Activated CD8-positive, alpha-beta memory T cell treated with anti-CD3 and anti-CD28 coated beads for 4 hours (primary cell): ENCODE data around the gene ERC1.

Experiments
- DNase-seq, 2 donors: peaks; one replicate each; pipeline ENCODE4 v3.0.0-alpha.2; 2020; ENCODE audit warnings: low read depth in 2 of 2

Gene ERC1

GRCh38 chr12:1384910-1385309, 393.9 kb downstream of the ERC1 start:
- no peak for DNase-seq

GRCh38 chr12:1391722-1392121, 400.7 kb downstream of the ERC1 start:
- DNase-seq, result no peak

GRCh38 chr12:1395421-1395955, 404.5 kb downstream of the ERC1 start:
- DNase-seq, result no peak

GRCh38 chr12:1398673-1399072, 407.6 kb downstream of the ERC1 start:
- DNase-seq, result no peak

GRCh38 chr12:1401891-1402290, 410.9 kb downstream of the ERC1 start:
- no peak for DNase-seq

- DNase-seq, result no peak
Measured at GRCh38 chr12:1403417-1403816, 412.4 kb downstream of the ERC1 start.

GRCh38 chr12:1405619-1406018, 414.6 kb downstream of the ERC1 start:
- DNase-seq, result no peak

- no peak for DNase-seq
Measured at GRCh38 chr12:1410794-1411193, 419.8 kb downstream of the ERC1 start.

- DNase-seq, result no peak
Measured at GRCh38 chr12:1413930-1414329, 422.9 kb downstream of the ERC1 start.

GRCh38 chr12:1418144-1418543, 427.1 kb downstream of the ERC1 start:
- no peak for DNase-seq

- DNase-seq, result no peak
Measured at GRCh38 chr12:1419849-1420371, 428.9 kb downstream of the ERC1 start.

GRCh38 chr12:1421091-1421846, 430.2 kb downstream of the ERC1 start:
- no peak for DNase-seq

- no peak for DNase-seq
Measured at GRCh38 chr12:1422604-1423315, 431.7 kb downstream of the ERC1 start.

GRCh38 chr12:1424674-1425395, 433.8 kb downstream of the ERC1 start:
- DNase-seq, result no peak

- no peak for DNase-seq
Measured at GRCh38 chr12:1425396-1425729, 434.3 kb downstream of the ERC1 start.

GRCh38 chr12:1428671-1429070, 437.6 kb downstream of the ERC1 start:
- DNase-seq, result no peak

- DNase-seq, result no peak
Measured at GRCh38 chr12:1429980-1430379, 439.0 kb downstream of the ERC1 start.

- no peak for DNase-seq
Measured at GRCh38 chr12:1434296-1434955, 443.4 kb downstream of the ERC1 start.

GRCh38 chr12:1435044-1435443, 444.0 kb downstream of the ERC1 start:
- no peak for DNase-seq

GRCh38 chr12:1435456-1435855, 444.4 kb downstream of the ERC1 start:
- DNase-seq, result no peak

- no peak for DNase-seq
Measured at GRCh38 chr12:1436015-1436414, 445.0 kb downstream of the ERC1 start.

- DNase-seq, result no peak
Measured at GRCh38 chr12:1436981-1437380, 446.0 kb downstream of the ERC1 start.
